NCI-H774 (cell line): ENCODE data around the gene SPATA33.
A peak's percentile ranks its signal among the peaks of the same experiment; 100 is the strongest.

Experiments used
- DNase-seq: peaks from one replicate; lab custom pipeline; 2025; lab: John Stamatoyannopoulos, UW

The SPATA33 gene

GRCh38 chr16:89709716-89710432, 52.2 kb downstream of the SPATA33 start:
- no peak for DNase-seq

- DNase-seq = no peak
Measured at GRCh38 chr16:89710709-89711564, 53.3 kb downstream of the SPATA33 start.

GRCh38 chr16:89711601-89712273, 54.1 kb downstream of the SPATA33 start:
- peak; percentile 4 for DNase-seq

- no peak for DNase-seq
Measured at GRCh38 chr16:89712274-89712781, 54.7 kb downstream of the SPATA33 start.

- no peak for DNase-seq
Measured at GRCh38 chr16:89716493-89716892, 58.9 kb downstream of the SPATA33 start.

- no peak for DNase-seq
Measured at GRCh38 chr16:89716916-89717687, 59.5 kb downstream of the SPATA33 start.

GRCh38 chr16:89717688-89718505, 60.3 kb downstream of the SPATA33 start:
- DNase-seq = no peak
